Epithelial cell of esophagus (primary cell): Measurements from ENCODE around the gene PHF13.
"Not testable (repeated sequence)": the region's sequence is repeated elsewhere in the genome, so short reads cannot be mapped to it uniquely, and the experiment has no call there.

Source experiments
- DNase-seq: peaks from one replicate; pipeline ENCODE4 v3.0.0; 2010; ENCODE audit warnings: low read depth
- H3K4me3 ChIP-seq: 2 replicates; pipeline ENCODE4 v1.5.1; 2011; ENCODE audit warnings: mild to moderate bottlenecking, low read length, control low read depth
- TF ChIP-seq, protein P1 (sequence below): IDR thresholded peaks from 2 replicates; pipeline ENCODE4 v1.5.1; 2011; ENCODE audit warnings: low read depth, mild to moderate bottlenecking, low read length, control low read depth, inconsistent platforms; ENCODE audit not compliant: insufficient read depth; ENCODE audit errors: missing control alignments

PHF13 gene

DNA sequence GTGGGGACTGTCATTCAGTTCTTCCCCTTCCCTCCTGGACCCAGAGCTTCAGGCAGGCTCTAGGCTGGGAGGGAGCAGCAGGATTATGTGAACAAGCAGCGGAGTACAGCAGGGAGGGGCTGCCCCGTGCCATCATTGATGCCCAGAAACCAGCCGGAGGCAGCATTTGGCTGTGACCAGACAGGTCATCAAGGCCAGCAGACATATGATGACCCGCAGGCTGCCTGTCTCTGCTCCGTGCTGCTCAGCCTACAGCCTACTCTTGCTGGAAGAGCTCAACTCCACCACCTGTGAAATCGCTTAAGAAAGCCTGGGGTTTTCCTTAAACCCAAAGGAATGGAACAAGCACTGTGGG lies 15.8 kb upstream of the PHF13 start:
- TF ChIP-seq, protein P1, sequence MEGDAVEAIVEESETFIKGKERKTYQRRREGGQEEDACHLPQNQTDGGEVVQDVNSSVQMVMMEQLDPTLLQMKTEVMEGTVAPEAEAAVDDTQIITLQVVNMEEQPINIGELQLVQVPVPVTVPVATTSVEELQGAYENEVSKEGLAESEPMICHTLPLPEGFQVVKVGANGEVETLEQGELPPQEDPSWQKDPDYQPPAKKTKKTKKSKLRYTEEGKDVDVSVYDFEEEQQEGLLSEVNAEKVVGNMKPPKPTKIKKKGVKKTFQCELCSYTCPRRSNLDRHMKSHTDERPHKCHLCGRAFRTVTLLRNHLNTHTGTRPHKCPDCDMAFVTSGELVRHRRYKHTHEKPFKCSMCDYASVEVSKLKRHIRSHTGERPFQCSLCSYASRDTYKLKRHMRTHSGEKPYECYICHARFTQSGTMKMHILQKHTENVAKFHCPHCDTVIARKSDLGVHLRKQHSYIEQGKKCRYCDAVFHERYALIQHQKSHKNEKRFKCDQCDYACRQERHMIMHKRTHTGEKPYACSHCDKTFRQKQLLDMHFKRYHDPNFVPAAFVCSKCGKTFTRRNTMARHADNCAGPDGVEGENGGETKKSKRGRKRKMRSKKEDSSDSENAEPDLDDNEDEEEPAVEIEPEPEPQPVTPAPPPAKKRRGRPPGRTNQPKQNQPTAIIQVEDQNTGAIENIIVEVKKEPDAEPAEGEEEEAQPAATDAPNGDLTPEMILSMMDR = no peak
- DNase-seq = no peak
- H3K4me3 ChIP-seq = no peak overlapping the region

DNA sequence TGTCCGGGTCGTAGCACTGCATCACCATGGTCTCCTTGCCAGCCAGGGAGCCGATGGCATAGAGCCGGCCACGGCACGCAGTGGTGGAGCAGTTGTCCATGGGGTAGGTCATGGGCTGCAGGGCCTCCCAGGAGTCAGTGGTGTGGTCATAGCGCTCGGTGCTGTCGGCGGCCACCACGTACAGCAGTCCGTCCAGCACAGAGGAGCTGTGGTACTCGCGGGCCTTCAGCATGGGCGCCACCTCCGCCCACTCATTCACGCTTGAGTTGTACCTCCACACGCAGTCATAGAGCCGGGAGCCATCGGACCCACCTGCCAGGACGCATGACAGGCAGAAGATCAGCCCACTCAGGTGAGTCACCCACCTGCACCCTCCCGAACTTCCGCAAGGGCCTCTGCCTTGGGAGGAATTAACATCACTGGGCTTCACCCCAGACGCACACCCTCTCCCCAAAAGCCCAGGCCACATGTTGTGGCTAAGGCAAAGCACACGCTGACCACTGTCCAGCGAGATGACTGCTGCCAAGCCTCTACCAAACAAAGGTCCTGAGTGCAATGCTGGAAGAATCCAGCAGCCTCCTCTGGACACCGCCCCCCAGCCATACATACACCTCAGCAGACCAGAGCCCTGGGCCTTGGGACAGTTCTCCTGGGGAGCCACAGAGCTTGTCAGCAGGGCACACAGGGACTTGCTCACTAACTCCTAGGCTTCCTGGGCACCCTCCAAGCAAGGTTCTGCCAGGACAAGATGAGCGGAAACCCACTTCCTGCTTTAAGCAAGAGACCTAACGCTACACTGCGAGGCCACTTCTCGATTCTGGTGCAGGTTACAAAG lies 14.2 kb upstream of the PHF13 start:
- DNase-seq = peak; percentile 91
- TF ChIP-seq, protein P1 = no peak
- H3K4me3 ChIP-seq = peak overlapping the region; percentile 95

DNA sequence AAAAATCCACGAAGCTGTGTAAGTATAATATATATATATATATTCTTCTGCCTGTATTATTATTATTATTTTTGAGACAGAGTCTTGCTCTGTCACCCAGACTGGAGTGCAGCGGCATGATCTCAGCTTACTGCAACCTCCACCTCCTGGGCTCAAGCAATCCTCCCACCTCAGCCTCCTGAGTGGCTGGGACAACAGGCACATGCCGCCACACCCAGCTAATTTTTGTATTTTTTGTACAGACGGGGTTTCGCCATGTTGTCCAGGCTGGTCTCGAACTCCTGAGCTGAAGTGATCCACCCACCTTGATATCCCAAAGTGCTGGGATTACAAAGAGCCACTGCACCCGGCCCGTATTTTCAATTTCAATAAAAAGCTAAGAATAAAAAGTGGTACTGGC lies 13.5 kb upstream of the PHF13 start:
- peak overlapping the region; percentile 95 for H3K4me3 ChIP-seq
- not testable (repeated sequence) for DNase-seq

- H3K4me3 ChIP-seq = peak overlapping the region; percentile 95
- peak; percentile 42 for DNase-seq
- TF ChIP-seq, protein P1 = no peak
Observed at GRCh38 chr1:6600410-6601048, 13.0 kb upstream of the PHF13 start.

DNA sequence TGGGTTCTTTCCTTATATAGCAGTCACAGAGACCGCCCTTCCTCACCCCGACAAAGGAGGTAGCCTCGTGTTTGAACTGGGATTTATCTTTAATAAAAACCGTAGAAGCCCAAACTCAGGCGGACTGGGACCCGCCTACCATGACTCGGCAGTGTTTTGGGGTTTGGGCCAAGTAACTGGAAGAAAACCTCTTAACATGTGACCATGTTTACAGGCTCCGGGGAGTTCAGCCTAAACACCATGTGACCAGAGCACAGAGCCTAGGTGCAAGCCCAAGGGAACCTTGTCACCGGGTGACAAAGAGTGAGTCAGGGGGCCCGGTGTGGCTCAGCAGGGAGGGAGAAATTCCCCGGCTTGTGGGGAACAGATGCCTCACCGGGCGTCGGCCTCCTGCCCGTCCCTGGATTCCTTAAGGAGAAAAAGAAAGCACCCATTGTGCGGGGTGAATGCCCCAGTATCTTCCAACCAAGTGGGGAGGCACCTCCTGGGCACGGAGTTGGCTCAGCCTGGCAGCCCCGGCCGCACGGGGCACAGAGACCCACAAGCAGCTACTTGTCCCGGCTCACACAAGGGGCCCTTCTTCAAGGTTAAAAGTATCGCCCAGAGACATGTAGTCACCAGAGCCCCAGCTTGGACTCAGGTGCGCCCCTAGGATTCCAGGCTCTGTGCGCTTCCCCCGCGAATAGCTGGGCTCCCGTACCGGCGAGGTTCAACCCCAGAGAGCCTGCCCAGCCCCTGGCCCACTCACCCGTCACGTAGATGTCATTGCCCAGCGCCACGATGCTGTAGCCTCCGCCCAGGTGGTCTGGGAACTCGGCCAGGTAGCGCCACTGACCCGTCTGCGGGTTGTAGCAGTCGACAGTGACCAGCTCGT lies 12.2 kb upstream of the PHF13 start:
- TF ChIP-seq, protein P1 = no peak
- H3K4me3 ChIP-seq = peak overlapping the region; percentile 95
- peak; percentile 99 for DNase-seq

- TF ChIP-seq, protein P1 = no peak
- peak overlapping the region; percentile 95 for H3K4me3 ChIP-seq
- DNase-seq = peak; percentile 52
Observed at GRCh38 chr1:6601923-6602668, 11.4 kb upstream of the PHF13 start.
